Chondrocyte (in vitro differentiated cells): ENCODE measurements around the gene BCAR3. TPM values are rescaled to one million over a fixed set of nuclear protein-coding genes. Genes with fewer than 3 reads are reported as not detected.
A peak's percentile ranks its signal among the peaks of the same experiment; 100 is the strongest.

Experiments used
- DNase-seq: peaks from one replicate; pipeline ENCODE4 v3.0.0; 2021; ENCODE audit warnings: mixed read lengths, low spot score
- H3K27ac Mint-ChIP-seq: one replicate; pipeline ENCODE4 v1.8.0; 2021; ENCODE audit warnings: mild to moderate bottlenecking, moderate library complexity, mixed read lengths; ENCODE audit not compliant: unreplicated experiment
- H3K27me3 Mint-ChIP-seq: 2 replicates; pipeline ENCODE4 v1.8.0; 2021; ENCODE audit warnings: low read depth, mixed read lengths
- H3K36me3 Mint-ChIP-seq: 2 replicates; pipeline ENCODE4 v1.8.0; 2021; ENCODE audit warnings: low read depth, mixed read lengths
- H3K4me1 Mint-ChIP-seq: 2 replicates; pipeline ENCODE4 v1.8.0; 2021; ENCODE audit warnings: low read depth, mild to moderate bottlenecking, mixed read lengths
- H3K4me3 Mint-ChIP-seq: one replicate; pipeline ENCODE4 v1.8.0; 2021; ENCODE audit warnings: mild to moderate bottlenecking, moderate library complexity, mixed read lengths; ENCODE audit not compliant: unreplicated experiment
- H3K9me3 Mint-ChIP-seq: 2 replicates; pipeline ENCODE4 v1.8.0; 2021; ENCODE audit warnings: low read depth, mixed read lengths
- CTCF ChIP-seq: fragments of 200-600 bp; sonication (generic); IDR thresholded peaks from 2 replicates; pipeline ENCODE4 v1.5.0; 2021; ENCODE audit warnings: antibody characterized with exemption, mild to moderate bottlenecking, moderate library complexity
- long read RNA-seq: library from polyadenylated mRNA; stranded (forward); transcript quantifications from one replicate; pipeline ENCODE4 v2.0.0, GENCODE V29; 2021
- total RNA-seq: library from RNA; stranded (reverse); gene quantifications from 3 replicates; pipeline ENCODE4 v1.2.1, GENCODE V29; 2021

BCAR3 gene
- 12.1 to 20.6 TPM (median 18.5 TPM) in 3 replicates for total RNA-seq
- long read RNA-seq, transcript BCAR3-201 (12 exons, 3,171 nt) = major isoform, 35 of 60 reads
- long read RNA-seq, transcript BCAR3-204 (10 exons, 2,827 nt) = minor isoform, 13 of 60 reads
- long read RNA-seq, partial matches to known transcripts = 5 of 60 reads
- long read RNA-seq, other reads (novel, unspliced or antisense) = 7 of 60 reads

DNA sequence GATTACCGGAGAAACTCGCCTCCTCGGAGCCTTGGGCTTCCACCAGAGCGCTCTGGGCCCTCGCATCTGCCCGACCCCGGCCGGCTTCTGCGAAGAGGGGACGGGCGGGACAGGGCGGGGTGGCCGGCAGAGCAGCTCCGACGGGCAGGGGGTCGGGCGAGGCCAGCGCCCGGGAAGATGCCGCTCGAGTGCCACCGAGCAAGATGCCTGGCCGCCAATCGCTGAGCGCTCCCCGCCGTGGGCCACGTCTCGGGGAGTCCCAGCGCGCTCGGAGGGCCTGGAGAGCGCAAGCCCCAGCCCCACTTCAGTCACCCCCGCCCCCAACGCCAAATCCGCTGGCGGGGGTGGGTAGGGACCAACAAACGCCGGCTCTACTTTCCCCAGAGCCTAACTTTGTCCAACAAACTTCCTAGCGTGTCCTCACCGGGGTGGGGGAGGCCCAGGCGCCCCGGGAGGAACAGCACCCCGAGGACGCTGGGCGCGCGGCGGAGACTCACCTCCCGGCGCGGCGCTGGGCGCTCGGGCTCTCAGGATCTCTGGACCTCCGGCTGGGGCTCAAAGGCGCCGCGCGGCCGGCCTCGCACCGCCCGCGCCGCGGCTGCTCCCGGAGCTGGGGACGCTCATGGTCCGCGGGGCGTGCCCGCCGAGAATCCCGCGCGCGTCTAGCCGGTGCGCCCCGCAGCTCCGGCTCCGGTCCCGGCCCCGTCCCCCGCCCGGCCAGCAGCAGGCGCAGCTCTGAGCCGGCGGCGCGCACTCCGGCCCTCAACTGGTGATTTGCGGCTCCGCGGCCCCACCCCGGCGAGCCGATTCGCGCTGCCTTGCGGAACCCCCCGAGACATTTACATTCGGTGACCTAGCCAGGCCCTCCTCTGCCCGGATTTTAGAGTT lies at the start of gene BCAR3:
Gene BCAR3, minus strand, starts transcription at position 737 of the 888 bp plus-strand sequence. CDS start 6,907 bp downstream, outside the sequence.
- Mint-ChIP-seq H3K9me3 (no peaks in the 10 kb centered on the region), H3K27ac (peak within 1 kb of the TSS; percentile 92), H3K4me1 (peaks cover 29% of the 10 kb centered on the region), H3K27me3 (no peaks in the 10 kb centered on the region), H3K36me3 (no peaks in the 10 kb centered on the region), H3K4me3 (peak within 1 kb of the TSS; percentile 87)
- TF ChIP-seq CTCF = peak; percentile 55
- DNase-seq = no peak

DNA sequence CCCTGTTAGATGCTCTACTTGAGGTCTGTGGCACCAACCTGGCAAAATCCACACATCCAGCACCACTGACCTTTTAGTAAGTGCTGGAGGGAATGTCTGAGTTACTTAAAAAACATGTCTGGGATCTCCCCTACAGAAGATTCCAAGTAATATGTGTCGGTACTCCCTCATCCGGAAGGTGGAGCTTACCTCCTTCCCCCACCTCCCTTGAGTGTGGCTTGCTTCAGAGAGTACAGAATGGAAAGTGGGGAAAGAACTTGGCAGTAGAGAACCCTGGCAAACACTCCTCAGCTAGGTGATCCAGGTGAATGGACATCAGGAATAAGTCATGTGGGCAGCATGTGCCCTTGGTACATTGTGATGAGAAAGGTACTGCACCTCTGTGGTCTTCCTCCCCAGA lies 49.0 kb upstream of the BCAR3 start:
- Mint-ChIP-seq H3K27me3 (no peaks in the 10 kb centered on the region), H3K4me3 (no peak overlapping the region), H3K9me3 (no peaks in the 10 kb centered on the region), H3K4me1 (peaks cover 40% of the 10 kb centered on the region), H3K36me3 (no peaks in the 10 kb centered on the region), H3K27ac (no peak overlapping the region)
- no peak for TF ChIP-seq CTCF
- DNase-seq = no peak

- no peak for DNase-seq
- H3K27me3 Mint-ChIP-seq = no peaks in the 10 kb centered on the region
- H3K4me3 Mint-ChIP-seq = no peak overlapping the region
- H3K4me1 Mint-ChIP-seq = peaks cover 35% of the 10 kb centered on the region
- H3K27ac Mint-ChIP-seq = no peak overlapping the region
- H3K9me3 Mint-ChIP-seq = no peaks in the 10 kb centered on the region
- H3K36me3 Mint-ChIP-seq = no peaks in the 10 kb centered on the region
- no peak for TF ChIP-seq CTCF
These were observed 48.3 kb upstream of the BCAR3 start for GRCh38 chr1:93729906-93730305.

DNA sequence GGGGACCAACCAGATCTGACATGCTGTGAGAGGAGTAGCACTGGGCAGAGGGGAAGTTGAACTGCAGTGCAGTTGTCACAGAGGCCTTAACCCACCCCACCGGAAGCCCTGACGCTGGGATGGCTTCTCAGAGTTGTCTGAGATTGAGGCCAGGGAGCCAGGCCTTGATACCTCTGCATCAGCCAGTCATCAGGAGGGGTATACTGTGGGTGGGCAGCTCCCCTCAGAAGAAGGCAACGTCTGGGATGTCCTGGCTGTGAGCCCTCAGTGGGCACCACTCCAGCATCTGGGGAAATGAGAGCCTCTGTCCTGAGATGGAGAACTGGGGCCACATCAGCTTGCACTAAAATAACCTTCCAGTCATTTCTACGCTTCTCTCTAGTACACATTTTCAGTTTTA lies 47.9 kb upstream of the BCAR3 start:
- Mint-ChIP-seq H3K9me3 (no peaks in the 10 kb centered on the region), H3K36me3 (no peaks in the 10 kb centered on the region), H3K27me3 (no peaks in the 10 kb centered on the region), H3K27ac (no peak overlapping the region), H3K4me3 (no peak overlapping the region), H3K4me1 (peaks cover 33% of the 10 kb centered on the region)
- no peak for TF ChIP-seq CTCF
- DNase-seq = no peak

DNA sequence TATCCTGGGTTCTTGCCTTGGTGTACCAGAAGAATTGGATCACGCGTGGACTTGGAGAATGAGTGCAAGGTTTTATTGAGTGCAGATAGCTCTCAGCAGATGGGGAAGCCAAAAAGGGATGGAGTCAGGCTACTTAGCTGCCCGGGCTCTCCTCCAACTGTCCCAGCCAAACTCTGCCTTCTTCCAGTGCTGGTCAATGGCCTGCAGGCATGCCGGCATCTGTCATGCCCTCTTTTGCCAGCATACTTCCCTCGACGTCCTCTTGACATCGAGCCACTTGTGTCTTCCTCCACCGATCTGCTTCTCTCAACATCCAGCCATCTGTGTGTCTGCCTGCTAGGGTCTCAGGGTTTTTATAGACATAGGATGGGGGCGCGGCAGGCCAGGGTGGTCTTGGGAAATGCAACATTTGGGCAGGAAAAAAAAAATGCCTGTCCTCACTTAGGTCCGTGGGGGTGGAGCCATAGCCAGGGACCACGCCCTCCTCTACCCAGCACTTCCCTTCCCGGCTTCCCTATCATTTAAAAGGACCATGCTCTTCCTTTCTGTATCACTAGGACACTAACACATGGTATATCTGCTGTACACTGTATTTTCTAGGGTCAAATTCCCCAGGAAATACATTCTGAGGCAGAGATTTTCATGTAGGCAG lies 47.0 kb upstream of the BCAR3 start:
- Mint-ChIP-seq H3K27ac (no peak overlapping the region), H3K4me1 (peaks cover 26% of the 10 kb centered on the region), H3K27me3 (no peaks in the 10 kb centered on the region), H3K9me3 (no peaks in the 10 kb centered on the region), H3K4me3 (no peak overlapping the region), H3K36me3 (no peaks in the 10 kb centered on the region)
- no peak for TF ChIP-seq CTCF
- DNase-seq = no peak
